ENCODE results near the gene SEMA5B.

The SEMA5B gene

GRCh38 chr3:122967356-122967755 lies 60.2 kb downstream of the SEMA5B start:
- H3K27ac Mint-ChIP-seq: no peak overlapping the region
- H3K36me3 Mint-ChIP-seq: no peaks in the 10 kb centered on the region

GRCh38 chr3:122966045-122966444 lies 61.5 kb downstream of the SEMA5B start:
- Mint-ChIP-seq H3K4me1 (ENCODE audit: low read depth) (no peaks in the 10 kb centered on the region), H3K27ac (no peak overlapping the region), H3K9me3 (ENCODE audit: low read depth) (no peaks in the 10 kb centered on the region), H3K36me3 (no peaks in the 10 kb centered on the region), H3K27me3 (no peaks in the 10 kb centered on the region), H3K4me3 (no peak overlapping the region)

More at GRCh38 chr3:122967356-122967755, 60.2 kb downstream of the SEMA5B start:
- H3K4me1 Mint-ChIP-seq (ENCODE audit: low read depth): no peaks in the 10 kb centered on the region
- no peaks in the 10 kb centered on the region for H3K9me3 Mint-ChIP-seq (ENCODE audit: low read depth)
- no peaks in the 10 kb centered on the region for H3K27me3 Mint-ChIP-seq
- H3K4me3 Mint-ChIP-seq: no peak overlapping the region

GRCh38 chr3:122964811-122965210 lies 62.8 kb downstream of the SEMA5B start:
- H3K27ac Mint-ChIP-seq: no peak overlapping the region

GRCh38 chr3:122962149-122962548 lies 65.4 kb downstream of the SEMA5B start:
- no peak overlapping the region for H3K27ac Mint-ChIP-seq
- H3K27me3 Mint-ChIP-seq: peaks cover 3% of the 10 kb centered on the region
- H3K4me1 Mint-ChIP-seq (ENCODE audit: low read depth): no peaks in the 10 kb centered on the region
- no peaks in the 10 kb centered on the region for H3K9me3 Mint-ChIP-seq (ENCODE audit: low read depth)
- no peak overlapping the region for H3K4me3 Mint-ChIP-seq
- no peaks in the 10 kb centered on the region for H3K36me3 Mint-ChIP-seq

More at GRCh38 chr3:122964811-122965210, 62.8 kb downstream of the SEMA5B start:
- Mint-ChIP-seq H3K4me1 (ENCODE audit: low read depth) (no peaks in the 10 kb centered on the region), H3K27me3 (no peaks in the 10 kb centered on the region), H3K9me3 (ENCODE audit: low read depth) (no peaks in the 10 kb centered on the region), H3K36me3 (no peaks in the 10 kb centered on the region), H3K4me3 (no peak overlapping the region)

- H3K9me3 Mint-ChIP-seq (ENCODE audit: low read depth): no peaks in the 10 kb centered on the region
- no peaks in the 10 kb centered on the region for H3K4me1 Mint-ChIP-seq (ENCODE audit: low read depth)
- H3K36me3 Mint-ChIP-seq: no peaks in the 10 kb centered on the region
- H3K27ac Mint-ChIP-seq: no peak overlapping the region
- H3K4me3 Mint-ChIP-seq: no peak overlapping the region
- H3K27me3 Mint-ChIP-seq: peaks cover 7% of the 10 kb centered on the region
These were observed 66.4 kb downstream of the SEMA5B start for GRCh38 chr3:122961146-122961545.

GRCh38 chr3:122960652-122961051 lies 66.9 kb downstream of the SEMA5B start:
- Mint-ChIP-seq H3K4me3 (no peak overlapping the region), H3K4me1 (ENCODE audit: low read depth) (no peaks in the 10 kb centered on the region), H3K9me3 (ENCODE audit: low read depth) (no peaks in the 10 kb centered on the region), H3K36me3 (no peaks in the 10 kb centered on the region), H3K27ac (no peak overlapping the region), H3K27me3 (peaks cover 7% of the 10 kb centered on the region)

GRCh38 chr3:122959339-122959738 lies 68.2 kb downstream of the SEMA5B start:
- Mint-ChIP-seq H3K27me3 (peaks cover 7% of the 10 kb centered on the region), H3K27ac (no peak overlapping the region), H3K4me1 (ENCODE audit: low read depth) (no peaks in the 10 kb centered on the region), H3K9me3 (ENCODE audit: low read depth) (no peaks in the 10 kb centered on the region), H3K4me3 (no peak overlapping the region), H3K36me3 (no peaks in the 10 kb centered on the region)

- Mint-ChIP-seq H3K27ac (no peak overlapping the region), H3K4me3 (no peak overlapping the region), H3K4me1 (ENCODE audit: low read depth) (no peaks in the 10 kb centered on the region), H3K9me3 (ENCODE audit: low read depth) (no peaks in the 10 kb centered on the region), H3K27me3 (peaks cover 7% of the 10 kb centered on the region), H3K36me3 (no peaks in the 10 kb centered on the region)
These were observed 69.6 kb downstream of the SEMA5B start for GRCh38 chr3:122957707-122958689.

- no peaks in the 10 kb centered on the region for H3K4me1 Mint-ChIP-seq (ENCODE audit: low read depth)
- no peaks in the 10 kb centered on the region for H3K36me3 Mint-ChIP-seq
- H3K4me3 Mint-ChIP-seq: no peak overlapping the region
- H3K27me3 Mint-ChIP-seq: peaks cover 7% of the 10 kb centered on the region
- H3K27ac Mint-ChIP-seq: no peak overlapping the region
- no peaks in the 10 kb centered on the region for H3K9me3 Mint-ChIP-seq (ENCODE audit: low read depth)
These were observed 70.7 kb downstream of the SEMA5B start for GRCh38 chr3:122956693-122957455.

GRCh38 chr3:122955916-122956692 lies 71.5 kb downstream of the SEMA5B start:
- H3K27ac Mint-ChIP-seq: no peak overlapping the region

GRCh38 chr3:122952520-122952919 lies 75.0 kb downstream of the SEMA5B start:
- no peaks in the 10 kb centered on the region for H3K36me3 Mint-ChIP-seq
- H3K4me3 Mint-ChIP-seq: no peak overlapping the region
- no peaks in the 10 kb centered on the region for H3K9me3 Mint-ChIP-seq (ENCODE audit: low read depth)
- no peaks in the 10 kb centered on the region for H3K4me1 Mint-ChIP-seq (ENCODE audit: low read depth)
- H3K27ac Mint-ChIP-seq: no peak overlapping the region
- H3K27me3 Mint-ChIP-seq: peaks cover 5% of the 10 kb centered on the region

More at GRCh38 chr3:122955916-122956692, 71.5 kb downstream of the SEMA5B start:
- no peaks in the 10 kb centered on the region for H3K4me1 Mint-ChIP-seq (ENCODE audit: low read depth)
- no peak overlapping the region for H3K4me3 Mint-ChIP-seq
- H3K27me3 Mint-ChIP-seq: peaks cover 7% of the 10 kb centered on the region
- no peaks in the 10 kb centered on the region for H3K9me3 Mint-ChIP-seq (ENCODE audit: low read depth)
- H3K36me3 Mint-ChIP-seq: no peaks in the 10 kb centered on the region

- Mint-ChIP-seq H3K9me3 (ENCODE audit: low read depth) (no peaks in the 10 kb centered on the region), H3K27ac (no peak overlapping the region), H3K4me3 (no peak overlapping the region), H3K36me3 (no peaks in the 10 kb centered on the region), H3K27me3 (peaks cover 2% of the 10 kb centered on the region), H3K4me1 (ENCODE audit: low read depth) (no peaks in the 10 kb centered on the region)
These were observed 79.2 kb downstream of the SEMA5B start for GRCh38 chr3:122948408-122948807.

- Mint-ChIP-seq H3K4me3 (no peak overlapping the region), H3K36me3 (no peaks in the 10 kb centered on the region), H3K27me3 (peaks cover 2% of the 10 kb centered on the region), H3K9me3 (ENCODE audit: low read depth) (no peaks in the 10 kb centered on the region), H3K27ac (no peak overlapping the region), H3K4me1 (ENCODE audit: low read depth) (no peaks in the 10 kb centered on the region)
These were observed 79.8 kb downstream of the SEMA5B start for GRCh38 chr3:122947738-122948137.

GRCh38 chr3:122947196-122947595 lies 80.4 kb downstream of the SEMA5B start:
- Mint-ChIP-seq H3K4me1 (ENCODE audit: low read depth) (no peaks in the 10 kb centered on the region), H3K4me3 (no peak overlapping the region), H3K9me3 (ENCODE audit: low read depth) (no peaks in the 10 kb centered on the region), H3K36me3 (no peaks in the 10 kb centered on the region), H3K27me3 (peaks cover 2% of the 10 kb centered on the region), H3K27ac (no peak overlapping the region)
